ENCODE results near the gene USP7. TPM values are rescaled to one million over a fixed set of nuclear protein-coding genes. Genes with fewer than 3 reads are reported as not detected.

The USP7 gene
- total and polyA plus RNA-seq, 2 experiments from 2014 or later, result 38.0 to 40.8 TPM

GRCh38 chr16:8882725-8883377, 80.9 kb downstream of the USP7 start:
- Histone ChIP-seq H3K79me2 (no peaks in the 10 kb centered on the region), H3K4me2 (no peak overlapping the region), H3K4me1 (ENCODE audit: insufficient read depth) (peaks cover 25% of the 10 kb centered on the region), H3K9me3 (ENCODE audit: low read depth) (no peaks in the 10 kb centered on the region), H3K4me3 (no peak overlapping the region), H3K9me2 (replicated peaks; ENCODE audit: insufficient read depth) (no peaks in the 10 kb centered on the region), H3K36me3 (replicated peaks; ENCODE audit: insufficient read depth, low read depth) (no peaks in the 10 kb centered on the region), H3K27me3 (no peaks in the 10 kb centered on the region), H3K27ac (no peak overlapping the region), H4K20me1 (ENCODE audit: insufficient read depth, poor library complexity, severe bottlenecking) (no peaks in the 10 kb centered on the region), H2AFZ (no peak overlapping the region)
- WGBS (ENCODE audit: low lambda C conversion rate, missing lambda C conversion rate), result 92% methylated on average over 17 of the region's 17 CpGs
- no peak for TF ChIP-seq CTCF (IDR thresholded peaks at IDR 0.05; ENCODE audit: poor library complexity)
- TF ChIP-seq EZH2phosphoT487 (IDR thresholded peaks at IDR 0.05; ENCODE audit: low read depth, severe bottlenecking, unreplicated experiment), result no peak
- TF ChIP-seq EZH2 (IDR thresholded peaks at IDR 0.05; ENCODE audit: borderline replicate concordance), result no peak
- no peak for DNase-seq (ENCODE audit: low spot score)

GRCh38 chr16:8882041-8882617, 81.6 kb downstream of the USP7 start, which contains the start of gene LITAFD:
Gene LITAFD, plus strand, starts transcription at chr16:8882351. Its CDS starts 2,005 bp downstream, at chr16:8884356.
- Histone ChIP-seq H3K79me2 (no peaks in the 10 kb centered on the region), H3K4me2 (no peak within 1 kb of the TSS), H4K20me1 (ENCODE audit: insufficient read depth, poor library complexity, severe bottlenecking) (no peaks in the 10 kb centered on the region), H3K27ac (peak within 1 kb of the TSS; percentile 69), H3K9me3 (ENCODE audit: low read depth) (no peaks in the 10 kb centered on the region), H3K4me3 (no peak within 1 kb of the TSS), H3K4me1 (ENCODE audit: insufficient read depth) (peaks cover 25% of the 10 kb centered on the region), H2AFZ (no peak within 1 kb of the TSS), H3K36me3 (replicated peaks; ENCODE audit: insufficient read depth, low read depth) (no peaks in the 10 kb centered on the region), H3K27me3 (no peaks in the 10 kb centered on the region), H3K9me2 (replicated peaks; ENCODE audit: insufficient read depth) (no peaks in the 10 kb centered on the region)
- TF ChIP-seq EZH2phosphoT487 (IDR thresholded peaks at IDR 0.05; ENCODE audit: low read depth, severe bottlenecking, unreplicated experiment), result no peak
- no peak for TF ChIP-seq EZH2 (IDR thresholded peaks at IDR 0.05; ENCODE audit: borderline replicate concordance)
- TF ChIP-seq CTCF (IDR thresholded peaks at IDR 0.05; ENCODE audit: poor library complexity), result no peak
- WGBS (ENCODE audit: low lambda C conversion rate, missing lambda C conversion rate), result 93% methylated on average over 10 of the region's 10 CpGs
- DNase-seq (ENCODE audit: low spot score), result no peak

- H3K9me2 ChIP-seq (replicated peaks; ENCODE audit: insufficient read depth), result no peaks in the 10 kb centered on the region
- H3K4me1 ChIP-seq (ENCODE audit: insufficient read depth), result peaks cover 18% of the 10 kb centered on the region
- H2AFZ ChIP-seq, result no peak overlapping the region
- no peaks in the 10 kb centered on the region for H3K9me3 ChIP-seq (ENCODE audit: low read depth)
- H3K27ac ChIP-seq, result no peak overlapping the region
- H4K20me1 ChIP-seq (ENCODE audit: insufficient read depth, poor library complexity, severe bottlenecking), result no peaks in the 10 kb centered on the region
- no peaks in the 10 kb centered on the region for H3K36me3 ChIP-seq (replicated peaks; ENCODE audit: insufficient read depth, low read depth)
- no peaks in the 10 kb centered on the region for H3K27me3 ChIP-seq
- H3K79me2 ChIP-seq, result no peaks in the 10 kb centered on the region
- no peak for DNase-seq (ENCODE audit: low spot score)
- no peak for TF ChIP-seq CTCF (IDR thresholded peaks at IDR 0.05; ENCODE audit: poor library complexity)
- TF ChIP-seq EZH2 (IDR thresholded peaks at IDR 0.05; ENCODE audit: borderline replicate concordance), result no peak
- TF ChIP-seq EZH2phosphoT487 (IDR thresholded peaks at IDR 0.05; ENCODE audit: low read depth, severe bottlenecking, unreplicated experiment), result no peak
- no peak overlapping the region for H3K4me3 ChIP-seq
- WGBS (ENCODE audit: low lambda C conversion rate, missing lambda C conversion rate), result 94% methylated on average over 8 of the region's 8 CpGs
- no peak overlapping the region for H3K4me2 ChIP-seq
Observed at GRCh38 chr16:8880839-8881510, 82.7 kb downstream of the USP7 start.

Data from hepatocyte (in vitro differentiated cells).